ENCODE results near the gene ATP4B. TPM values are rescaled to one million over a fixed set of nuclear protein-coding genes. Genes with fewer than 3 reads are reported as not detected.

Gene ATP4B
- total RNA-seq, 1 experiment from 2014 or later, result not detected

DNA sequence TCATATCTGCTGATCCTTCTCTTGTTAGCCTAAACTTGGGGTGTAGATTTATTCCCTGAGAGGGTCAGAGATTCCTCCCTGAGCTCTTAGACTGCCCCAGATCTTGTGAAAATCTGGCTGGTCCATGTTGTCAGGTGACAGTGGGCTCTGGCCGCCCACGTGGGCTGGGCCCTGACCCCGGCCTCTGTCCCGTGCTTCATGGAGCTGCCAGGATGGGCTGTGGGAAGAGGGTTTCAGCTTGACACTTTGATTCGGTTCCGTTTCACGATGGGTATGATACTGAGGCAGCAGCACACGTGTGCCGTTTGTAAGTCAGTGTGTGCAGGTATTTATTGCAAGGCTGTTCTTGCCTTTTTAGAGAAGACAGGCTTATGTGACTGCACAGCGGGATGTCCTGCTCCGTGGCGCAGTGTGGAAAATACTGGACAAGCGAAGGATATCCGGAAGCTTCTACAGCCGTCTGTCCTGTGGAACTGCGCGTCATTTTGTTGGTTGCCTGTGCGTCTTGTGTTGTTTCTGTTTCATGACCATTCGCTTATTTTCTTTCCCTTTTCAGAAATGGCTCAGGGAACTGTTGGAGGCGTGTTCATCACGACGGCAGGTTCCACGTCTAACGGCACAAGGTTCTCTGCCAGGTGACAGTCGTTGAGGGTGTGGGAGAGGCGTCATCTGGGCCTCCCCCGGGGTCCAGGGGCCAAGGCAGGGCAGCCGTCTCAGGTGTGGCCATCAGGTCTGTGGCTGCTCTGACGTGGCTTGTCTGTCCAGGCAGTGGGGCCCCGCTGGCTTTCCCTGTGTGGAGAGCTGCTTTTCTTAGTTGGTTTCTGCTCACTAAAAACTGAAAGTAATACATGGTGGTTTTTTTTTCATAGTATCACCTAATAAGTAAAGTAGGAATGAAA is 20.5 kb downstream of the ATP4B start (continued):
- TF ChIP-seq, protein P1, sequence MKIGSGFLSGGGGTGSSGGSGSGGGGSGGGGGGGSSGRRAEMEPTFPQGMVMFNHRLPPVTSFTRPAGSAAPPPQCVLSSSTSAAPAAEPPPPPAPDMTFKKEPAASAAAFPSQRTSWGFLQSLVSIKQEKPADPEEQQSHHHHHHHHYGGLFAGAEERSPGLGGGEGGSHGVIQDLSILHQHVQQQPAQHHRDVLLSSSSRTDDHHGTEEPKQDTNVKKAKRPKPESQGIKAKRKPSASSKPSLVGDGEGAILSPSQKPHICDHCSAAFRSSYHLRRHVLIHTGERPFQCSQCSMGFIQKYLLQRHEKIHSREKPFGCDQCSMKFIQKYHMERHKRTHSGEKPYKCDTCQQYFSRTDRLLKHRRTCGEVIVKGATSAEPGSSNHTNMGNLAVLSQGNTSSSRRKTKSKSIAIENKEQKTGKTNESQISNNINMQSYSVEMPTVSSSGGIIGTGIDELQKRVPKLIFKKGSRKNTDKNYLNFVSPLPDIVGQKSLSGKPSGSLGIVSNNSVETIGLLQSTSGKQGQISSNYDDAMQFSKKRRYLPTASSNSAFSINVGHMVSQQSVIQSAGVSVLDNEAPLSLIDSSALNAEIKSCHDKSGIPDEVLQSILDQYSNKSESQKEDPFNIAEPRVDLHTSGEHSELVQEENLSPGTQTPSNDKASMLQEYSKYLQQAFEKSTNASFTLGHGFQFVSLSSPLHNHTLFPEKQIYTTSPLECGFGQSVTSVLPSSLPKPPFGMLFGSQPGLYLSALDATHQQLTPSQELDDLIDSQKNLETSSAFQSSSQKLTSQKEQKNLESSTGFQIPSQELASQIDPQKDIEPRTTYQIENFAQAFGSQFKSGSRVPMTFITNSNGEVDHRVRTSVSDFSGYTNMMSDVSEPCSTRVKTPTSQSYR (CRISPR knock-in tag; IDR thresholded peaks at IDR 0.05), result no peak
- TF ChIP-seq, protein P2, sequence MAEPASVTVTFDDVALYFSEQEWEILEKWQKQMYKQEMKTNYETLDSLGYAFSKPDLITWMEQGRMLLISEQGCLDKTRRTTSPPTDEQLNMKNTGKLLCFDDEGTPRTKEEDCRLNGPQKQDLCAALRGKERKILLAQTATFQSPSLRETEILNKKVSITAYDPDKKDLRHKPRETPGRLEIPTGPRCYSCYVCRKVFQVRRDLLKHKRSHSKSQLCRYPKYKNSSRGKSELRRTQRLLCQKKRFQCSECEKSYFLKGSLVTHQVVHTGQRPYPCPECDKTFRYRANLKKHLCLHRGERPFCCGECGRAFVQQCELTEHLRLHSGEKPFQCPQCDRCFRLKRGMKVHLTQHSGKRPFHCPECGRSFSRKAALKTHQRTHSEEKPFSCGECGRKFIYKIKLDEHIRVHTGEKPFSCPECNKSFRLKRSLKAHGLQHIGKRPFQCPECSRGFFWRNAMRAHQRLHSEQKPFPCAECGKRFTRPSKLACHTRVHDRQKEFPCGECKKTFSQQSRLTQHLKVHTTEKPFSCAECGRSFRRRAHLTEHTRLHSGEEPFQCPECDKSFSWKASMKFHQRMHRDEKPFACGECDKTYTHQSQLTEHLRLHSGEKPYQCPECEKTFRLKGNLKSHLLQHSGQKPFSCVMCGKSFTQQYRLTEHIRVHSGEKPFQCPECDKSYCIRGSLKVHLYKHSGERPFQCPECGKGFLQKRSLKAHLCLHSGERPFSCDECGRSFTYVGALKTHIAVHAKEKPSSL (CRISPR knock-in tag; conservative IDR thresholded peaks at IDR 0.05), result no peak
- TF ChIP-seq ATF1 (CRISPR knock-in tag; IDR thresholded peaks at IDR 0.05) (no peak), CREM (CRISPR knock-in tag; IDR thresholded peaks at IDR 0.05) (no peak), ZNF512 (CRISPR knock-in tag; IDR thresholded peaks at IDR 0.05; ENCODE audit: borderline replicate concordance) (no peak)

DNA sequence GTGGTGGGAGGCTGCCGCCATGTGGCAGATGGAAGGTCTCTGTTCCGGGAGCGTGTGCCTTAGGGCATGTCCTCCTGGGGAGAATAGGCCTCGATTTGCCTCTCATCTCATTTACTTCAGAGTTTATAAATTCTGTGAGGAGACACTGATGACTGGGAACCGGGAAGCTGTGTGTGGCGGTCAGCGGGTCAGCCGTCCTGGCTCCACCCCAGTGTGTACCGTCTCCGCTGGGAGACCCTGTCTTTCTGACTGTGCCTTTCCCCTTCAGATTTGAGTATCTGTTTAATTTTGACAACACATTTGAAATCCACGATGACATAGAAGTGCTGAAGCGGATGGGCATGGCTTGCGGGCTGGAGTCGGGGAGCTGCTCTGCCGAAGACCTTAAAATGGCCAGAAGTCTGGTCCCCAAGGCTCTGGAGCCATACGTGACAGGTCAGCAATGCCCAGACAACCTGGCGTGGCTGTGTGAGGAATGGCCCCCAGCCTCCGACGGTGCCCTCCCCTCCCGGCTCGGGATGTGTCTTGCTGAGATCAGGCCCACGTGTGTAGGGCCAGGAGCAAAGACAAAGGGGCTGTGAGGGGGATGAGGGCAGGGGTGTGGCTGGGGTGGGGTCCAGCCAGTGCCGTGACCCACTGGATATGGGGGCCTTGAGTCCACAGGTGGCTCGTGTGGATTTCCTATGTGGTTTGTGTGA is 21.6 kb downstream of the ATP4B start:
- no peaks in the 10 kb centered on the region for H3K4me1 Mint-ChIP-seq
- no peak for TF ChIP-seq SP1 (CRISPR knock-in tag; conservative IDR thresholded peaks at IDR 0.05)
- TF ChIP-seq NR1H2 (CRISPR knock-in tag; IDR thresholded peaks at IDR 0.05), result no peak
- TF ChIP-seq PRDM15 (CRISPR knock-in tag; IDR thresholded peaks at IDR 0.05), result no peak
- no peak for TF ChIP-seq CREB1 (CRISPR knock-in tag; IDR thresholded peaks at IDR 0.05)
- no peak for TF ChIP-seq ETV6 (CRISPR knock-in tag; IDR thresholded peaks at IDR 0.05)
- TF ChIP-seq JUN (CRISPR knock-in tag; IDR thresholded peaks at IDR 0.05), result no peak
- H3K27ac Mint-ChIP-seq, result no peak overlapping the region
- peaks cover 78% of the 10 kb centered on the region for H3K36me3 Mint-ChIP-seq
- peak; percentile 5 for DNase-seq (ENCODE audit: low spot score)
- POLR2A ChIA-PET, result no interaction called here
- ATAC-seq, result no peak
- no peaks in the 10 kb centered on the region for H3K27me3 Mint-ChIP-seq (ENCODE audit: low read depth)
- 0 out of 2 replicates have a peak, but pooled peaks cover 2% of the 10 kb centered on the region for H3K9me3 Mint-ChIP-seq
- CTCF ChIA-PET, result no interaction called here
- H3K4me3 Mint-ChIP-seq, result no peak overlapping the region

All from WTC11 (cell line).